HG02885 (cell line): ENCODE data around the gene GPC3.
"Not testable (repeated sequence)": the region's sequence is repeated elsewhere in the genome, so short reads cannot be mapped to it uniquely, and the experiment has no call there.

Experiments
- ATAC-seq: cut with Tn5 transposase; IDR thresholded peaks from one replicate; pipeline ENCODE4 v1.9.1; 2021; ENCODE audit warnings: mild to moderate bottlenecking; ENCODE audit not compliant: unreplicated experiment, poor library complexity

The GPC3 gene

GRCh38 chrX:133907606-133908005, 77.8 kb downstream of the GPC3 start:
- no peak for ATAC-seq

GRCh38 chrX:133905305-133905704, 80.1 kb downstream of the GPC3 start:
- ATAC-seq, result no peak

GRCh38 chrX:133897593-133898163, 87.7 kb downstream of the GPC3 start:
- ATAC-seq, result no peak

- ATAC-seq, result no peak
Observed at GRCh38 chrX:133892337-133892736, 93.1 kb downstream of the GPC3 start.

- no peak for ATAC-seq
Observed at GRCh38 chrX:133888984-133889383, 96.4 kb downstream of the GPC3 start.

- not testable (repeated sequence) for ATAC-seq
Observed at GRCh38 chrX:133888084-133888483, 97.3 kb downstream of the GPC3 start.

- ATAC-seq, result no peak
Observed at GRCh38 chrX:133884430-133885394, 100.7 kb downstream of the GPC3 start.

DNA sequence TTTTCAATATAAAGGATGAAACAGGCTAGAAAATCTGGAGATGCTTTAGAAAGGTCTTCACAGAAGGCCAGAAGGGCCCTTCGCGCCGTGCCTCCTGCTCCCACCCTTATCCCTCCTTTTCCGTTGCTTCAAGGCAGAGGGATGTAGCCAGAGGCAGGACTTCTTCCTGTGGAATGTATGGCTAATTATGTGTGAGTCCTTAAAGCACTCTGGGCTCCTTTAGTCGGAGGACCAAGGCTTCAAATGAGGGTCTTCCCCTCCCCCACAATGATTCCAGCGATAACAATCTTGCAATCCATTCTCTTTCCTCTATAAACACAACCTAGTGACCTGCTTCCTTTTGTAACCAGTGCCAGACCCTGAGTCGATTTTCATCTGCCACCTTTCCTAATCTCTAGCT, 103.5 kb downstream of the GPC3 start:
- ATAC-seq, result no peak

- ATAC-seq, result no peak
Observed at GRCh38 chrX:133881007-133881406, 104.4 kb downstream of the GPC3 start.

DNA sequence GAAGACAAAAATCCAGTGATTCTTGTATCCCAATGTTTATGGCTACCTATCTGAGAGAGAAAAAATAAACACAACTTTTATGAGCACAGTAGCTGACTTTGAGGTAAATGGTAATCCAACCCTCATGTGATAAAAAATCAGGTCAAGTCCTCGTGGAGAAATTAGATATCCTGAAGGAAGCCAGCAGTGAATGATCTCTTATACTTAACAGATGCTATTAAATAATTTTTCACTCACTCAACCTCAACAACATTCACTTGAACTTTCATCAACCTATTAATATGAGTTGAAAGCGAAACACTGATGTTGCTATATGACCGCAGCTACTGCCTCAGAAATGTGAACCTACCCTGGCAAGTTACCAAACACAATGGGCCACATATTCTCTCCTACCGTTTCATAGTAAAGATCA, 105.4 kb downstream of the GPC3 start:
- peak; percentile 80 for ATAC-seq

DNA sequence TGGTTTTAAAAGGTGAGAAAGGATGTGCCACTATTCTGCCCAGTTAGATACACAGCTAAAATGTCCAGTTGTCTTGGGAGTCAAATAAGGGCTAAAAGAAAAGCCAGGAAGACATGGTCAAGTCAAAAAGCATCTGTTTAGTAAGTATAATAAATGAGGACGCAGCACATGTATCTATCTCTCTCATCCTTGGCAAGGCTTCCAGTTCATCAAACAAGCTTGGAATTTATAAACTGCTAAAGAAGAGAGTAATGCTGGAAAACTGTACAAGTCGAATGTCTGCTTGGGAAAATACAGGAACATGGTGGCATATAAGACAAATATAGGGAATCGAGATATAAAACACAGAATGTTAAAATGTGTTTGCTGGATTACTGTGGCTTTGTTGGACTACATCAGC, 106.7 kb downstream of the GPC3 start:
- ATAC-seq, result no peak

DNA sequence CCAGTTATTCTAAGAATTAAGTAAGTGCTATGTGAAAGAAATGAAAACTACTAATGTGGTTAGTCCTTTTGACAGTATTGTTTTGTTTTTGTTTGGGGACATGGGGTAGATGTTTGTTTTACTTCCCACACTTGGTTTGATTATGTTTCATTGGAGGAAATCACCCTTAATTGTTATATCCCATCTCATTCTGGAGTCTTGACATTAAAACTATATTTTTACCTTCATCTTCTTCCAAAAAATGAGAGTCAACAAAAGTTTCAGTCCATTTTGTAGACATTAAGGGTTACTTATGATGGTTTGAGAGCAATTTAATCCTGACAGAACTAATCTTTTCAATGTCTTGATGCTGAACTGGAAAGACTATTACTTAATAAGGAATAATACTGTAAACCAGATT, 108.7 kb downstream of the GPC3 start:
- no peak for ATAC-seq

GRCh38 chrX:133869270-133869669, 116.1 kb downstream of the GPC3 start:
- ATAC-seq, result no peak

DNA sequence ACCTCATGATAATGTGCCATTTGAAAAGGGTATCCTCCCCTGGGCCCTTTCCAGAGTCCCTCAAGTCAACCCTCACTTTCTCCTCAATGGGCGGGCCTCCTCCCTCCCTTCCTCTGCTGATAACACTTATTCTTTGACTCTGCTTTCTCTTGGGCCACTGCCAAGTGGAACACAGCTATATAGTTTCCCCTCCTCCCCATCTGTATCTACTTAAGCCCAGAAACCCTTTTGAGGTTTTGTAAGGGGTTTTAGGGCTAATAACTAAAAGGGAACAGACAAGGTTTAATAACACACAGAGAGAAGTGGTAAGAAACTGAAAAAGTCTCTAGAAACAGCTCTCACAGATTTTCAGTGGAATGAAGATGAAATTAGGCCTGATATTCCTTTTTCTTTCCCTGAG, 116.7 kb downstream of the GPC3 start:
- ATAC-seq, result peak; percentile 45

DNA sequence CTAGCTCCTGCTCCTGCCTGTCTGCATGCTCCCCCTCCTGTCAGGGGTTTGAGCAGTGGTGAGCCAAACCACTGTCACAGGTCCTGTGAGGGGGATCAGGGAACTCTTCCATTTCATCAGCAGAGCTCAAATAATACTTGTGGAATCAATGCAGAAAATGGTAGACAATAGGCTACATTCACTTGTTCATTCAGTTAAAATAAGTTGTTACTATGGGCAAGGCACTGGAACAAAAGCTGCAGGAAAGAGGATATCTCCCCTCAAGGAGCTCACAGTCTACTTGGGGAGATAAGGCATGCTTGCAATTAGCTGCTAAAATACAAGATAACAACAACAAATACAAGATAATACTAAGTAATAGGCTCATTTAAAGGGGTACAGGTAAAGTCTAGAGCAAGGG, 117.1 kb downstream of the GPC3 start:
- no peak for ATAC-seq

- ATAC-seq, result no peak
Observed at GRCh38 chrX:133865761-133866471, 119.5 kb downstream of the GPC3 start.

DNA sequence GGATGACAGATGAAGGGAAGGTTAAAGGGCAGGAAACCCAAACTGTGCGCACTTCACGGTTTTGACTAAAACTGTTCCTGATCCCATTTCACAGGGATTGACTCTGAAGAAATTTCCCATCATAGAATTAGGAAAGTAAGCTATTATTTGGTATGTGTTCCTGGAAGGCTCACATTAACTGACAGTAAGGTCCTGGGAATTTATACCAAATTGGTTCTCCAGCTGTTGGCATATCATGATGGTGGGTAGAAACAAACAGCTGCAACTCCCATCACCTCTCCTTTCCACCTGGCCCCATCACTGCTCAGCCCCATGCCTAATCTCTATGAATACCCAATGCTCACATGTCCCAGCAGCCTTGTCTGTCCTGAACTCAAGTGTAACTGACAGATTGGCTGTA, 121.2 kb downstream of the GPC3 start:
- ATAC-seq, result no peak

DNA sequence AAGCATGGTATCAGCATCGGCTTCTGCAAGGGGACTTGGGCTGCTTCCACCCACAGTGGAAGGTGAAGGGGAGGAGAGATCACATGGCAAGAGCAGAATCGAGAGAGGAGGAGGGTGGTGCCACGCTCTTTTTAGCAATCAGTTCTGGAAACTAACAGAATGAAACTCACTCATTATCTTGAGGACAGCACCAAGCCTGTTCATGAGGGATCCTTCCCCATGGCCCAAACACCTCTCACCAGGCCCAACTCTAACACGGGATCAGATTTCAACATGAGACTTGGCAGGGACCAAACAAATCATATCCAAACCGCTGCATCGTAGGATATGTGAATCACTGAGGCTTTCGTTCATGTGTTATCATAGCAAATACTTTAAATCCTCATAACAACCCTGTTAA, 125.5 kb downstream of the GPC3 start:
- no peak for ATAC-seq

- no peak for ATAC-seq
Observed at GRCh38 chrX:133859336-133859735, 126.1 kb downstream of the GPC3 start.

- ATAC-seq, result no peak
Observed at GRCh38 chrX:133857640-133858269, 127.6 kb downstream of the GPC3 start.

- no peak for ATAC-seq
Observed at GRCh38 chrX:133856819-133857218, 128.6 kb downstream of the GPC3 start.
